ENCODE measurements around the gene ERGIC3. TPM values are rescaled to one million over a fixed set of nuclear protein-coding genes. Genes with fewer than 3 reads are reported as not detected.
"Not testable (repeated sequence)": the region's sequence is repeated elsewhere in the genome, so short reads cannot be mapped to it uniquely, and the experiment has no call there.

Gene ERGIC3
- total RNA-seq, 4 donors from 2014 or later = 121 to 260 (median 189) TPM

GRCh38 chr20:35514371-35514932 lies 27.4 kb upstream of the ERGIC3 start:
- TF ChIP-seq POLR2A (IDR thresholded peaks at IDR 0.05) = no peak
- TF ChIP-seq, protein P1, sequence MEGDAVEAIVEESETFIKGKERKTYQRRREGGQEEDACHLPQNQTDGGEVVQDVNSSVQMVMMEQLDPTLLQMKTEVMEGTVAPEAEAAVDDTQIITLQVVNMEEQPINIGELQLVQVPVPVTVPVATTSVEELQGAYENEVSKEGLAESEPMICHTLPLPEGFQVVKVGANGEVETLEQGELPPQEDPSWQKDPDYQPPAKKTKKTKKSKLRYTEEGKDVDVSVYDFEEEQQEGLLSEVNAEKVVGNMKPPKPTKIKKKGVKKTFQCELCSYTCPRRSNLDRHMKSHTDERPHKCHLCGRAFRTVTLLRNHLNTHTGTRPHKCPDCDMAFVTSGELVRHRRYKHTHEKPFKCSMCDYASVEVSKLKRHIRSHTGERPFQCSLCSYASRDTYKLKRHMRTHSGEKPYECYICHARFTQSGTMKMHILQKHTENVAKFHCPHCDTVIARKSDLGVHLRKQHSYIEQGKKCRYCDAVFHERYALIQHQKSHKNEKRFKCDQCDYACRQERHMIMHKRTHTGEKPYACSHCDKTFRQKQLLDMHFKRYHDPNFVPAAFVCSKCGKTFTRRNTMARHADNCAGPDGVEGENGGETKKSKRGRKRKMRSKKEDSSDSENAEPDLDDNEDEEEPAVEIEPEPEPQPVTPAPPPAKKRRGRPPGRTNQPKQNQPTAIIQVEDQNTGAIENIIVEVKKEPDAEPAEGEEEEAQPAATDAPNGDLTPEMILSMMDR (IDR thresholded peaks at IDR 0.05) = no peak
- peaks cover 7 to 64% (median 9%) of the 10 kb centered on the region in 3 donors for H3K36me3 ChIP-seq
- WGBS, 2 donors = 89 to 92% methylated on average over 4 to 10 of the region's 11 CpGs
- no peaks in the 10 kb centered on the region for H3K9me3 ChIP-seq
- no peak overlapping the region for H3K27ac ChIP-seq
- no peak overlapping the region for H3K4me3 ChIP-seq
- H3K27me3 ChIP-seq = no peaks in the 10 kb centered on the region
- intact Hi-C loops (cut with DNase I) = no loop called here
- DNase-seq = no peak
- no peaks in the 10 kb centered on the region for H3K4me1 ChIP-seq

- TF ChIP-seq, protein P1 (IDR thresholded peaks at IDR 0.05) = no peak
- no peak for TF ChIP-seq POLR2A (IDR thresholded peaks at IDR 0.05)
- H3K27me3 ChIP-seq = no peaks in the 10 kb centered on the region
- no peaks in the 10 kb centered on the region for H3K4me1 ChIP-seq
- WGBS, 2 donors = 86 to 100% methylated on average over 1 to 2 of the region's 4 CpGs
- no peaks in the 10 kb centered on the region for H3K9me3 ChIP-seq
- intact Hi-C loops (cut with DNase I) = no loop called here
- peaks cover 6 to 55% (median 7%) of the 10 kb centered on the region in 3 donors for H3K36me3 ChIP-seq
- DNase-seq = no peak
- H3K27ac ChIP-seq = no peak overlapping the region
- no peak overlapping the region for H3K4me3 ChIP-seq
These were observed 26.5 kb upstream of the ERGIC3 start for GRCh38 chr20:35515341-35515740.

DNA sequence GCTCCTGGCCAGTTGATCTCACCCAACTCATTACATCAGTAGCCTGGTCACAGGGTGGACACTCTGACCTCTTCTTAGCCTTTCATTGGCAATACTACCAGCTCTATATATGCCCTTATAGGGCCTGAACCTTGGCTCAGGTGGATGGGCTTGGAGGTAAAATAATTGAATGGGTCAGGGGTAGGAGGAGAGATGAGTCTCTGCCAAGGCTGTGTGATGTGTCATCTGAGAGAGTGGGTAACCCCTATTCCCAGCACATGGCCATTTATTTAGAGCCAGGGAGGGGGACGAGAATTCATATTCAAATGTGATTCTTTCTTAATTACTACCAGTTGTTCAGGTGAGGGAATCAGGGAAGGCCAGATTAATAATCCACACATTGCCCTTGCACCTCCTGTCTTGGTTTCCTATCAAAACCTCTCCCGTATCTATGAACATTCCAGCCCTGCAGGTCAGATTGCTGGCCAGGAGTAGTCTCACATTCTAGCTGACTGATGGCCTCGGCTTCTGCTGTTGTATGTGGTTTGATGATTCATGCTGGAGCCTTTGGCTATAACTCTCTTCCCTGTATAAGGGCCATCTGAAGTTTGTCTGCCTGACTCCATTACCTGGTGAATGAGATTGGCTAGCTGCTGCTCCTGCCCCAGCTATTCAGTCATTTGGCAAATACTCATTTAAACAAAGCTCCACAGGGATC lies 25.8 kb upstream of the ERGIC3 start:
- intact Hi-C loops (cut with DNase I) = no loop called here
- 48 to 51% methylated on average over 3 of the region's 3 CpGs for WGBS, 2 donors
- H3K27ac ChIP-seq = no peak overlapping the region
- no peak overlapping the region for H3K4me3 ChIP-seq
- TF ChIP-seq POLR2A (IDR thresholded peaks at IDR 0.05) = no peak
- TF ChIP-seq, protein P1 (IDR thresholded peaks at IDR 0.05) = no peak
- no peaks in the 10 kb centered on the region for H3K27me3 ChIP-seq
- H3K4me1 ChIP-seq = no peaks in the 10 kb centered on the region
- peaks cover 6 to 47% (median 6%) of the 10 kb centered on the region in 3 donors for H3K36me3 ChIP-seq
- H3K9me3 ChIP-seq = no peaks in the 10 kb centered on the region
- DNase-seq = no peak

- TF ChIP-seq, protein P1 (IDR thresholded peaks at IDR 0.05) = no peak
- no peak for TF ChIP-seq POLR2A (IDR thresholded peaks at IDR 0.05)
- WGBS, 2 donors = no CpG with 5 or more reads among the region's 1 CpG
- Histone ChIP-seq H3K4me3 (no peak overlapping the region), H3K27me3 (no peaks in the 10 kb centered on the region), H3K9me3 (no peaks in the 10 kb centered on the region), H3K36me3 (peaks cover 0 to 37% (median 0%) of the 10 kb centered on the region in 3 donors), H3K27ac (no peak overlapping the region), H3K4me1 (no peaks in the 10 kb centered on the region)
- intact Hi-C loops (cut with DNase I) = no loop called here
- DNase-seq = no peak
These were observed 24.8 kb upstream of the ERGIC3 start for GRCh38 chr20:35517125-35517524.

DNA sequence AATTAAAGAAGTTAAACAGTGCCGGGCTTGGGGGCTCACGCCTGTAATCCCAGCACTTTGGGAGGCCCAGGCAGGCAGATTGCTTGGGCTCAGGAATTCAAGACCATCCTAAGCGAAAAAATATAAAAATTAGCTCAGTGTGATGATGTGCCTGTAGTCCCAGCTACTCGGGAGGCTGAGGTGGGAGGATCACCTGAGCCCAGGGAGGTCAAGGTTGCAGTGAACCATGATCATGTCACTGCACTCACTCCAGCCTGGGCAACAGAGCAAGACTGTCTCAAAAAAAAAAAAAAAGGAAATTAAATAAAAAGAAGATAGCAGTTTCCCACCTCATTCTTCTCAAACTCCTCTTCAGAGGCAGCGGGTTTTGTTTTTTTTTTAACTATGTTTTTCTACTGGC lies 24.1 kb upstream of the ERGIC3 start:
- H3K27me3 ChIP-seq; H3K27ac ChIP-seq; H3K4me3 ChIP-seq; DNase-seq; intact Hi-C loops (cut with DNase I); H3K4me1 ChIP-seq; H3K9me3 ChIP-seq: not testable (repeated sequence)
- WGBS, 2 donors = 92 to 94% methylated on average over 5 of the region's 5 CpGs
- H3K36me3 ChIP-seq = peaks cover 0 to 31% (median 0%) of the 10 kb centered on the region in 3 donors

All from esophagus squamous epithelium (tissue), 5 donors.